H1 (cell line): ENCODE results near the gene TRIM7. TPM values are rescaled to one million over a fixed set of nuclear protein-coding genes. Genes with fewer than 3 reads are reported as not detected.

Experiments
- CTCF ChIA-PET: fragments of 300-600 bp; sonication (Branson Sonifier 250); formaldehyde crosslinking; loops from one replicate; lab custom pipeline; 2021; ENCODE audit not compliant: partially characterized antibody; lab: Charles Lee
- POLR2A ChIA-PET: fragments of 300-600 bp; sonication (Branson Sonifier 250); formaldehyde crosslinking; loops from one replicate; lab custom pipeline; 2021; ENCODE audit warnings: inconsistent platforms; ENCODE audit not compliant: partially characterized antibody; lab: Charles Lee
- DNase-seq, 2 experiments: peaks; one replicate each; pipeline versions ENCODE4 v3.0.0 to v3.0.0-alpha.2; 2010 to 2022; ENCODE audit warnings: low spot score in 2 of 2, low read depth in 1 of 2, mixed read lengths in 1 of 2
- FAIRE-seq: peaks from 2 replicates; lab custom pipeline; 2011; peaks lifted over from hg19 to GRCh38; lab: Jason Lieb, UNC
- H2AFZ ChIP-seq: 2 replicates; pipeline ENCODE4 v1.8.1; 2012; ENCODE audit warnings: low read length, inconsistent platforms
- H2AK5ac ChIP-seq: 2 replicates; pipeline ENCODE4 v1.6.1; 2013; ENCODE audit warnings: low read depth, low read length
- H2BK120ac ChIP-seq: replicated peaks from 2 replicates; pipeline ENCODE3; 2013; ENCODE audit warnings: low read depth, low read length, inconsistent platforms
- H2BK12ac ChIP-seq: 2 replicates; pipeline ENCODE4 v1.6.1; 2013; ENCODE audit warnings: low read depth, low read length
- H2BK15ac ChIP-seq: 2 replicates; pipeline ENCODE4 v1.6.1; 2013; ENCODE audit warnings: low read length
- H2BK20ac ChIP-seq: 2 replicates; pipeline ENCODE4 v1.6.1; 2013; ENCODE audit warnings: low read length
- H2BK5ac ChIP-seq: 2 replicates; pipeline ENCODE4 v1.6.1; 2013; ENCODE audit warnings: low read depth, low read length
- H3K14ac ChIP-seq: 2 replicates; pipeline ENCODE4 v1.6.1; 2013; ENCODE audit warnings: inconsistent platforms; ENCODE audit not compliant: insufficient read length
- H3K18ac ChIP-seq: 2 replicates; pipeline ENCODE4 v1.6.1; 2013; ENCODE audit warnings: low read length; ENCODE audit errors: extremely low read depth
- H3K23ac ChIP-seq: 2 replicates; pipeline ENCODE4 v1.6.1; 2013; ENCODE audit warnings: inconsistent platforms; ENCODE audit not compliant: insufficient read length
- H3K23me2 ChIP-seq: 2 replicates; pipeline ENCODE4 v1.6.1; 2013; ENCODE audit warnings: low read depth, low read length
- H3K27ac ChIP-seq: 2 replicates; pipeline ENCODE4 v1.6.1; 2011; ENCODE audit warnings: low read depth, low read length, inconsistent platforms
- H3K27me3 ChIP-seq, 4 experiments: replicated peaks in 1 of 4; 1 replicate in 1 of 4; 2 replicates in 3 of 4; pipeline versions ENCODE4 v1.6.1 to v1.8.1; 2011 to 2013; ENCODE audit warnings: low read length in 3 of 4, mild to moderate bottlenecking in 3 of 4, inconsistent platforms in 2 of 4, mixed read lengths in 2 of 4, moderate library complexity in 1 of 4; ENCODE audit not compliant: control insufficient read depth in 3 of 4, insufficient read depth in 3 of 4; ENCODE audit errors: extremely low read depth in 1 of 4
- H3K36me3 ChIP-seq, 4 experiments: 2 replicates each; pipeline versions ENCODE4 v1.6.1 to v1.8.1; 2011 to 2013; ENCODE audit warnings: mild to moderate bottlenecking in 4 of 4, low read length in 3 of 4, moderate library complexity in 2 of 4, control low read depth in 1 of 4, inconsistent platforms in 1 of 4; ENCODE audit not compliant: insufficient read depth in 4 of 4, control insufficient read depth in 2 of 4
- H3K4ac ChIP-seq: replicated peaks from 2 replicates; pipeline ENCODE3; 2013; ENCODE audit warnings: low read length, low read depth, mixed read lengths, inconsistent platforms; ENCODE audit not compliant: insufficient read length
- H3K4me1 ChIP-seq, 4 experiments: replicated peaks in 1 of 4; 1 replicate in 1 of 4; 2 replicates in 3 of 4; pipeline versions ENCODE4 v1.6.1 to v1.8.1; 2011 to 2013; ENCODE audit warnings: low read length in 3 of 4, inconsistent platforms in 2 of 4, mixed read lengths in 1 of 4; ENCODE audit not compliant: insufficient read depth in 4 of 4, control insufficient read depth in 3 of 4
- H3K4me2 ChIP-seq, 2 experiments: 2 replicates each; pipeline versions ENCODE4 v1.6.1 to v1.8.1; 2011 to 2013; ENCODE audit warnings: low read depth in 2 of 2, low read length in 2 of 2, control low read depth in 1 of 2, inconsistent platforms in 1 of 2, mild to moderate bottlenecking in 1 of 2; ENCODE audit not compliant: insufficient read depth in 1 of 2
- H3K4me3 ChIP-seq, 4 experiments: fragments of 200-600, 300-600 bp in 1 of 4; sonication (generic), shearing (Covaris generic), sonication (Bioruptor Twin) in 1 of 4; 2 replicates each; pipeline versions ENCODE4 v1.5.1 to v1.8.1; 2011 to 2016; ENCODE audit warnings: low read length in 4 of 4, low read depth in 3 of 4, control low read depth in 2 of 4, inconsistent platforms in 2 of 4, mild to moderate bottlenecking in 2 of 4, mixed read lengths in 1 of 4, moderate library complexity in 1 of 4; ENCODE audit not compliant: insufficient read depth in 2 of 4; ENCODE audit errors: extremely low read depth in 1 of 4
- H3K56ac ChIP-seq: replicated peaks from 2 replicates; pipeline ENCODE3; 2013; ENCODE audit warnings: low read depth, mild to moderate bottlenecking, mixed read lengths, low read length, inconsistent platforms; ENCODE audit not compliant: insufficient read length
- H3K79me1 ChIP-seq: 2 replicates; pipeline ENCODE4 v1.6.1; 2013; ENCODE audit warnings: low read depth, low read length, control low read depth
- H3K79me2 ChIP-seq, 2 experiments: 2 replicates each; pipeline versions ENCODE4 v1.6.1 to v1.8.1; 2012 to 2013; ENCODE audit warnings: low read length in 2 of 2, mild to moderate bottlenecking in 2 of 2, inconsistent platforms in 1 of 2; ENCODE audit not compliant: insufficient read depth in 2 of 2, control insufficient read depth in 1 of 2
- H3K9ac ChIP-seq, 4 experiments: replicated peaks in 1 of 4; 1 replicate in 1 of 4; 2 replicates in 3 of 4; pipeline versions ENCODE4 v1.6.1 to v1.8.1; 2011 to 2013; ENCODE audit warnings: low read depth in 3 of 4, low read length in 3 of 4, control low read depth in 2 of 4, mild to moderate bottlenecking in 2 of 4, moderate library complexity in 2 of 4, inconsistent platforms in 1 of 4; ENCODE audit errors: extremely low read depth in 1 of 4
- H3K9me3 ChIP-seq, 2 experiments: 2 replicates each; pipeline versions ENCODE4 v1.6.1 to v1.8.1; 2012 to 2013; ENCODE audit warnings: mild to moderate bottlenecking in 2 of 2, moderate library complexity in 2 of 2, control low read depth in 1 of 2, inconsistent platforms in 1 of 2, low read depth in 1 of 2, low read length in 1 of 2, mixed read lengths in 1 of 2; ENCODE audit not compliant: insufficient read depth in 2 of 2
- H4K20me1 ChIP-seq, 2 experiments: replicated peaks in 1 of 2; 2 replicates each; pipeline versions ENCODE3 to v1.8.1; 2011 to 2013; ENCODE audit warnings: inconsistent platforms in 2 of 2, low read length in 2 of 2, mild to moderate bottlenecking in 1 of 2; ENCODE audit not compliant: insufficient read depth in 2 of 2, control insufficient read depth in 1 of 2
- H4K5ac ChIP-seq: 2 replicates; pipeline ENCODE4 v1.6.1; 2013; ENCODE audit warnings: low read length, low read depth, mixed read lengths, inconsistent platforms; ENCODE audit not compliant: insufficient read length
- H4K8ac ChIP-seq: 2 replicates; pipeline ENCODE4 v1.8.0; 2013; ENCODE audit warnings: mild to moderate bottlenecking, moderate library complexity, low read length, inconsistent platforms; ENCODE audit not compliant: insufficient read depth; ENCODE audit errors: extremely low read depth
- H4K91ac ChIP-seq: replicated peaks from 2 replicates; pipeline ENCODE3; 2013; ENCODE audit warnings: low read length, mixed read lengths, inconsistent platforms; ENCODE audit not compliant: insufficient read length
- ASH2L ChIP-seq: fragments of 200-600, 300-600 bp; sonication (generic); IDR thresholded peaks from one replicate; pipeline ENCODE4 v1.7.1; 2017; ENCODE audit warnings: low read length
- BRCA1 ChIP-seq: IDR thresholded peaks from 2 replicates; pipeline ENCODE4 v1.6.1; 2012; ENCODE audit warnings: low read depth, low read length, improper control_type of control experiment
- CBX8 ChIP-seq: fragments of 300-800, 300-1000 bp; sonication (generic); IDR thresholded peaks from 2 replicates; pipeline ENCODE4 v1.7.1; 2016; ENCODE audit warnings: low read depth, low read length, borderline replicate concordance
- CEBPB ChIP-seq: IDR thresholded peaks from 2 replicates; pipeline ENCODE4 v1.6.1; 2012; ENCODE audit warnings: low read depth, low read length
- CHD2 ChIP-seq: IDR thresholded peaks from 2 replicates; pipeline ENCODE4 v1.6.1; 2012; ENCODE audit warnings: low read length, improper control_type of control experiment
- CTBP2 ChIP-seq: IDR thresholded peaks from 2 replicates; pipeline ENCODE4 v1.7.0; 2011; ENCODE audit warnings: borderline replicate concordance, mild to moderate bottlenecking, moderate library complexity, mixed read lengths, low read length; ENCODE audit not compliant: insufficient read depth, insufficient read length
- E2F6 ChIP-seq: IDR thresholded peaks from 2 replicates; pipeline ENCODE4 v1.6.1; 2012; ENCODE audit warnings: inconsistent platforms
- EZH2 ChIP-seq: fragments of 200-600 bp; sonication (generic); IDR thresholded peaks from 2 replicates; pipeline ENCODE4 v1.7.1; 2012; ENCODE audit warnings: low read depth, mild to moderate bottlenecking, moderate library complexity, low read length, inconsistent platforms; ENCODE audit not compliant: severe bottlenecking
- GTF2F1 ChIP-seq: IDR thresholded peaks from 2 replicates; pipeline ENCODE4 v1.6.1; 2012; ENCODE audit warnings: low read depth, low read length, improper control_type of control experiment, borderline replicate concordance
- JUND ChIP-seq: IDR thresholded peaks from 2 replicates; pipeline ENCODE4 v1.6.1; 2011; ENCODE audit warnings: mild to moderate bottlenecking, improper control_type of control experiment, low read length
- SAP30 ChIP-seq: fragments of 300-600 bp; sonication (generic); IDR thresholded peaks from 2 replicates; pipeline ENCODE4 v1.7.1; 2012; ENCODE audit warnings: low read length, moderate library complexity, mild to moderate bottlenecking, inconsistent platforms; ENCODE audit not compliant: insufficient read depth, insufficient replicate concordance
- SP2 ChIP-seq: IDR thresholded peaks from 2 replicates; pipeline ENCODE4 v1.6.1; 2012; ENCODE audit warnings: mild to moderate bottlenecking, low read length, inconsistent platforms
- TCF12 ChIP-seq: IDR thresholded peaks from 2 replicates; pipeline ENCODE4 v1.6.1; 2011; ENCODE audit warnings: low read depth, mild to moderate bottlenecking, low read length
- WGBS, 2 experiments: shearing (Covaris generic) in 1 of 2; methylation state at CpG; one replicate each; pipeline versions ENCODE4 v1.1.6 to v1.1.7; 2013 to 2015; ENCODE audit warnings: low lambda C conversion rate in 2 of 2, mixed read lengths in 2 of 2, inconsistent platforms in 1 of 2, low coverage in 1 of 2, missing lambda C conversion rate in 1 of 2; ENCODE audit not compliant: insufficient replicate concordance in 2 of 2, insufficient coverage in 1 of 2, insufficient read length in 1 of 2; ENCODE audit errors: extremely low coverage in 1 of 2, missing lambda C conversion rate in 1 of 2; 5-methylcytosine and 5-hydroxymethylcytosine counted together
- polyA plus RNA-seq, 7 experiments: library from polyadenylated mRNA; depleted of rRNA in 3 of 7; stranded (reverse) in 5 of 7; unstranded in 2 of 7; fragments of >200 nt in 5 of 7; fragments of 200-250 nt in 2 of 7; gene quantifications; 1 replicate in 5 of 7; 2 replicates in 1 of 7; 4 replicates in 1 of 7; pipeline versions ENCODE4 v1.2.1 to v1.2.3, GENCODE V29; 2011 to 2013; ENCODE audit warnings: missing spikeins in 2 of 7, mixed read lengths in 2 of 7
- total RNA-seq: library from RNA; stranded (reverse); fragmentation: NEBNext Ultra II Directional; extraction: Animal tissue kit (Norgen Biotek cat#: 25700); gene quantifications from 2 replicates; pipeline ENCODE4 v1.2.1, GENCODE V29; 2021

TRIM7 gene
- total and polyA plus RNA-seq, 2 of the 8 experiments (the other 6 are each of a cell fraction or from before 2014, with no cell fraction given), result 0.36 to 0.47 TPM

- Histone ChIP-seq H2AFZ (no peak overlapping the region), H3K36me3 (peaks cover 15 to 68% (median 29%) of the 10 kb centered on the region in 4 experiments), H3K4me3 (no peak overlapping the region), H3K23me2 (no peaks in the 10 kb centered on the region), H4K20me1 (peaks cover 6 to 19% of the 10 kb centered on the region in 2 experiments), H4K5ac (no peak overlapping the region), H3K56ac (no peak overlapping the region), H4K91ac (no peak overlapping the region), H3K79me2 (peaks cover 0 to 2% of the 10 kb centered on the region in 2 experiments; a peak in 1 of 4 replicates), H3K14ac (no peak overlapping the region), H3K27me3 (no peaks in the 10 kb centered on the region), H3K79me1 (no peaks in the 10 kb centered on the region), H3K23ac (no peak overlapping the region), H3K4me1 (no peaks in the 10 kb centered on the region), H2BK5ac (no peak overlapping the region), H3K4ac (no peak overlapping the region), H3K4me2 (no peak overlapping the region), H3K27ac (no peak overlapping the region), H2AK5ac (no peak overlapping the region), H3K18ac (no peak overlapping the region), H2BK120ac (no peak overlapping the region), H2BK15ac (no peak overlapping the region), H3K9me3 (no peaks in the 10 kb centered on the region), H2BK20ac (no peak overlapping the region), H4K8ac (no peak overlapping the region), H3K9ac (no peak overlapping the region), H2BK12ac (no peak overlapping the region)
- FAIRE-seq (no peak), DNase-seq (no peak)
- ChIA-PET POLR2A (interaction anchor here (0.9 to 34.2 kb wide), 5 partner anchors 5 to 55 kb away, joined by 3 to 1334 read pairs (median 85); partner anchors contain the start of genes RACK1, TRIM41, TRIM52 and TRIM7), CTCF (interaction anchor here (0.6 to 1.1 kb wide), 2 partner anchors 13 to 616 kb away, joined by 3 read pairs; no protein-coding TSS in a partner anchor)
- 92% methylated on average over 18 of the region's 18 CpGs; no CpG with 5 or more reads in 1 of the 2 experiments for WGBS, 2 experiments
- TF ChIP-seq SAP30 (no peak), GTF2F1 (no peak), CHD2 (no peak), CEBPB (no peak), CBX8 (no peak), SP2 (no peak), ASH2L (no peak), BRCA1 (no peak), EZH2 (no peak), CTBP2 (no peak), E2F6 (no peak), JUND (no peak), TCF12 (no peak)
- TF ChIP-seq, all 59 proteins: peak for 0
These were observed 27.6 kb upstream of the TRIM7 start for GRCh38 chr5:181232593-181232992.
